GM19238 (cell line): ENCODE measurements around the gene PLEKHG7.
A peak's percentile ranks its signal among the peaks of the same experiment; 100 is the strongest.
"Not testable (repeated sequence)": the region's sequence is repeated elsewhere in the genome, so short reads cannot be mapped to it uniquely, and the experiment has no call there.

Experiments
- DNase-seq: peaks from one replicate; pipeline ENCODE4 v3.0.0; 2011; ENCODE audit warnings: low spot score; ENCODE audit not compliant: insufficient read length

PLEKHG7 gene

DNA sequence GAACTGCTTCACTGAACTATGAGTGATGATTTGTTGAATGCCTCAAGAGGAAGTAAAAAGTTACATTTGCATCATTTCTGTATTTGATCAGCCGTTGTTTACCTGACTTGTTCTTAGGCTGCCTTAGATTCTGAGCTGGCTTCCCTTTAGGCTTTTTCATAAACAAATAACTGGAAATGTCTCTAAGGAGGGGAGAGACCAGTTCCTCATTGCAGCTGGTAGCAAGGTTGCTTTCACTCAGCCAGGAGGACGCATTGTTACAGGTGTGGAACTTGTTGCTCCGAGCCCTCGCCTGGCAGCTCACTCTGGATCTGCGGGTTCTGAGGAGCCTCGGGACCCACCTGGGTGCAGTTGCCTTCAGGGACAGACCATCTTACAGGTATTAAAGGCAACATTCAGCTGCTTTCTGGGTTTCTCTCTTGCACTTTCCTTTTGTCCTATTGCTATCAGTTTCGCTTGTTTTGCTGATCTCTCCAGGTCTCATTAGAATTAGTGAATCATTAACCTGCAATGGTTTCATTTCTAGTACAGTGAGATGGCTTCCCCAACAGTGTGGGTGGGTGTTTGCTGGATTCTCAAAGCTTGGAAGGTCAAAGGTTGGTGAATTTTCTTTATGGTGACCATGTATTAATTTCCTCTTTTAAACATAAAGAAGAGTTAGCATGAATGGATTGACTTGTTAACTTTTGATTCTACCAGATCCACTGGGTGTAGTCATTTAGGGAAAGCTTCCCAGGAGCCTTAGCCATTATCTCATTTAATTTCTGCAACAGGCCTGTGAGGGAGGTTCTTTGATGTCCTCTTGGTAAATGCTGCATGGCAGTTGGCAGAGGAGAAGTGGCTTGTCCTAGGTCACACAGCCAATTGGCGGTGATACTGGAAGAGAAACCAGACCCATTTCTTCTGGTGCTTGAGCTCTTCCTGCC lies at the start of gene PLEKHG7:
Gene PLEKHG7 (plus strand): TSS at position 236 of the 926 bp plus-strand sequence. CDS start 3,643 bp downstream, outside the sequence.
- DNase-seq = peak; percentile 70

DNA sequence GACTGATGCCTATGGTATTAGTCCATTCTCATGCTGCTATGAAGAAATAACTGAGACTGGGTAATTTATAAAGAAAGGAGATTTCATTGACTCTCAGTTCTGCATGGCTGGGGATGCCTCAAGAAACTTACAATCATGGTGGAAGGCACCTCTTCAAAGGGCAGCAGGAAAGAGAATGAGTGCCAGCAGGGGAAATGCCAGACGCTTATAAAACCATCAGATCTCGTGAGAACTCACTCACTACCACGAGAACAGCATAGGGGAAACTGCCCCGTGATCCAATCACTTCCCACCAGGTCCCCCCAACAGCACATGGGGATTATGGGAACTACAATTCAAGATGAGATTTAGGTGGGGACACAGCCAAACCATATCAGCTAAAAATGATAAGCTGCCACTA lies 48.5 kb upstream of the PLEKHG7 start:
- DNase-seq = not testable (repeated sequence)

GRCh38 chr12:92654929-92655328 lies 47.9 kb upstream of the PLEKHG7 start:
- no peak for DNase-seq

DNA sequence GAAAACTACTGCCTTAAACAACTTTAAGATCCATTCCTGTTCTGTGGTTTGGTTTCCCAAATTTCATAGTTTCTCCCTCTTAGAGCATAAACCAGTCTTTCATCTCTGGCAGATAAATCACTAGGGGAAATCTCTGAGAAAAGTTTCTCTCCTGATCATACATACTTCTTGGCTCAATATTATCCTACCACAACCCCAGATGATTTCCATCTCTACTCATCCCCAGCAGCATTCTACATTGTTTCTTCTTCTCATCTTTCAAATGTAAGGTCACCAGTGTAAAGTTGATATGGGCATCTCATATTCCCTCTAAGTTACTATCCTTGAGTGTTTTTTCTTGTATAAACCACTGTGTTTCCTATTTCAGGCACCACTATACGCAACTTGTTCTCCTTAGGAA lies 45.9 kb upstream of the PLEKHG7 start:
- DNase-seq = no peak

DNA sequence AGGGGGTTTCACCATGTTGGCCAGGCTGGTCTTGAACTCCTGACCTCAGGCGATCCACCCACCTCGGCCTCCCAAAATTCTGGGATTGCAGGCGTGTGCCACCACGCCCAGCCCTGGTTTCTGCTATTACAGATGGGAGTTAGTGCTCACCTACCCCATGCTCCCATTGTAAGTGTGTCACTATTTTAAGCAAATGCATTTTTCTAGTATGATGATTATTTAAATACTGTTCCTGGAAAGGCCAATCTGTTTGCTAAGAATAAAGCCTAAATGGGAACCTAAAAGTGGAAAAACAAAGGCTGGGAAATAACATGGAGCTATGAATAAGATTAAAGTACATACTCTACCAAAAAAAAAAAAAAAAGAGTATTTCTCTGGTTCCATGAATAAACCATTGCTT lies 45.0 kb upstream of the PLEKHG7 start:
- no peak for DNase-seq

- DNase-seq = no peak
Measured at GRCh38 chr12:92658611-92659010, 44.2 kb upstream of the PLEKHG7 start.

GRCh38 chr12:92661269-92661668 lies 41.5 kb upstream of the PLEKHG7 start:
- no peak for DNase-seq

GRCh38 chr12:92665496-92665895 lies 37.3 kb upstream of the PLEKHG7 start:
- DNase-seq = no peak

DNA sequence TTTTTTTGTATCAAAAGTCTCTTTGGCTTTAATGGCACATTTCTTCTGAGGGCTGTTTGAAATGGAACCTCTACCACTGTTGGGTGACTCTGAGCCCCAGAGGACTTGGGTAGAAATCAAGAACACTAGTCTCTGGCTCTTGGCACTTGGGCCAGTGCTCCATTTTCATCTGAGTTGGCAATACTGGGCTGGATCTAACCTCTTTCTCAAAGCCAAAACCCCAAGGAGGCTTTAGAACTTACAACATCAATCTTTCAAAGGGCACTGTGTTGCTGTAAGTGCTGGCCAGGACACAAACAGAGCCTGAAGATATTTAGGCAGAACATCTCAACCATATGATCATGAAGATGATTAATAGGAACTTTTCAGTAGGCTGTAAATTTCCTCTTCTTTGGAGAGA lies 34.0 kb upstream of the PLEKHG7 start:
- DNase-seq = no peak

DNA sequence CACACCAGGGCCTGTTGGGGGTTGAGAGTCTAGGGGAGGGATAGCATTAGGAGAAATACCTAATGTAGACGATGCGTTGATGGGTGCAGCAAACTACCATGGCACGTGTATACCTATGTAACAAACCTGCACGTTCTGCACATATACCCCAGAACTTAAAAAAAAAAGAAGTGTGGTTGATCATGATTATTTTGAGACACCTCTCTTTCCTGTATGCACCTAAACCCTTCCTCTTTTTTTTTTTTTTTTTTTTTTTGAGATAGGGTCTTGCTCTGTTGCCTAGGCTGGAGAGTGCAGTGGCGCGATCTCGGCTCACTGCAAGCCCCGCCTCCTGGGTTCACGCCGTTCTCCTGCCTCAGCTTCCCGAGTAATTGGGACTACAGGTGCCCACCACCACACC lies 31.3 kb upstream of the PLEKHG7 start:
- not testable (repeated sequence) for DNase-seq

DNA sequence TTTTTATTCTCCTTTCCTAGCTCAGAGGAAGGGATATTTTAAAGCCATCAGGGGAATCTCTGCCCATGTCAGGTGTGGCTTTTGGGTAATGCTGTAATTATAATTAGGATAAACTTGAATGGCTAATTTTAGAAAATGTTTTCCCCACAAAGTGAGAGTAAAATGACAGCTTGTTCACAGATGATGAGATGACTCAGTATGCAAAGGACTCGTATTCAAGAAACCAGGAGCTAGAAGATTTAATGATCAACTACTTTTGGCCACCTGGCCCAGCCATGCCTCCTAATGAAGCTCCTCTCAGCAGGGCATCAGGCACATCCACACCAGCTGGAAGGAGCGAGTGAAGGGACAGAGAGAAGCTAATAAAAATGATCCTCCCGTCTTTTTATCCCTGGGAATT lies 29.0 kb upstream of the PLEKHG7 start:
- peak; percentile 17 for DNase-seq

DNA sequence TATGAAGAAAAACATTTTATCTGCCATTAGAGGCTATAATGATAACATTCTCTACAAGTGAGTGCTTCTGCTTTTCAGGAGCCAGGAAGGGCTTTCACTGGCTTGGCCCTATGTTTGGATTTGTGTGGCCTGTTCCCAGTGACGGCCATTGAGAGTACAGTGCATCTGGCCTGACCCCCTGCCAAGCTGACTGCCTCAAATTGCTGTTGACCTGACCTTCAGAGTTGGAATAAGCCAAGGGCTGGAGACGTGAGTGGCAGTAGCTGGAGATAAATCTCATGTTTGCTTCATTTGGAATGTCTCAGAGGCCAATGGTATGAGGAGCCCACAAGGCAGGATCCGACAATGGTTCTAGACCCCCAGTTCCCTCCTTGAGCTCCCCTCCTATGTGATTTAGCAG lies 28.3 kb upstream of the PLEKHG7 start:
- no peak for DNase-seq

DNA sequence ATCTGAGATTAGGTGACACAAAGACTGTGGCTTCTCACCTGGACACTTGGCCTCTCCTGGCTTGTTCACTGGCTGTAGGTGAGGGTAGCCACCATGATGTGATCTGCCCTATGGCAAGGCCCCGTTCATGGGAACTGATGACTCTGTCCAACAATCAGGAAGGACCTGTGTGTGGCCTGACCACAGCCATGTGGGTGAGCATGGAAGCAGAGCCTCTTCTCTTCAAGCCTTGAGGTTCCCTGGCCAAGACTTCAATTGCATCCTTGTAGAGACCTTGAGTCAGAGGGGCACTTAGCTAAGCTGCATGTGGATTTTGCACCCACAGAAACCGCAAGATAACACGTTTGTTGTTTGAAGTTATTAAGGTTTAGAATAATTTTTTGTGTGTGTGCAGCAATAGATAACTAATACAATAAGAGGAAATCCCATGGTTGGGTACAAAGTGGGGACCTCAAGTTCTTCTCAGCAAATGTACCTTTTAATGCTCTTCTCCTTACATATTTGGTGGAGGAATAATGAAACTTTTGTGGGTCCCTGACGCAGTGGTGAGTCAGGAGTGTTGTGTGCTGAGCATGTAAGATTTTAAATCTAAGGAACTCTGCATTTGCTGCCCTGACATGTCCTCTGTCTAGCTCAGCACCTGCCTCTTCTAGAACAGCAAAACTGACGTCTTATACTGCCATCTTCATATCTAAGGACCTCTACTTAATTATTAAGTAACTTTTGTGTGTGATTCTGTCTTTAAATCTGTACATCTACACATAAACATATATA lies 27.5 kb upstream of the PLEKHG7 start:
- DNase-seq = no peak

GRCh38 chr12:92676710-92677109 lies 26.1 kb upstream of the PLEKHG7 start:
- no peak for DNase-seq

DNA sequence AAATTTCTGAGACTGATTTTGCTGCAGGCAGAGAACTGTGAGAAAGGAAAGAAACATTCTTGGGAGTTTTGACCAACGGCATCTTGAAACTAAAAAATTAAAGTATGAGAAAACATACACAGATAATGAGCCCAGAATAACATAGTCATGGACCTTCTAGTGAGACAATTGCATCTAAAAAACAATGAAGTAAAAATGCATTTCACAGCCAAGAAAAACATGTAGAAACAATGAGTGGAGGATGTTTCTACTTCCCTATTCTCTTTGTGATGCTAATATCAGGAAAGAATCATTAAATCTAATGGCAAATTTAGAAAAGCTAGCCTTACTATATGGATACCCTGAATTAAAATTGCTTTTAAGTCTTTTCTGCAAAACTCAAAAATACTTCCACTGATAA lies 12.2 kb upstream of the PLEKHG7 start:
- DNase-seq = no peak

DNA sequence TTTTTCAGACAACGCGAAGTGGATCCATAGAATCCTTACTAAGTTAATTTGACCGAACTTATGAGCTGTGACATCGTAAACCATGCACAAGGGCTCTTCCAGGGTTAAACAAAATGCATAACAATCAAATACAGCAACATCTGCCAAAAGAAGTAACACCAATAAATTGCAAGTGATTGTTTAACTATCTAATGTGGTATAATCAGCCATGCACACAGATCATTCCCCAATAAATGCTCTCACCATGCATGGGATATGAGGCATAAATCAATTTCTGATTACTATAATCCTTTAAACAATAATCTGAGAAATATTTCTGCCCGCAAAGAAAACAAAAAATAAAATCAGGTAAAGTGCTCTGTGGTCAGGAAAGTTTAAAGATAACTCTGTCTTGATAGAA lies 7.7 kb upstream of the PLEKHG7 start:
- no peak for DNase-seq

DNA sequence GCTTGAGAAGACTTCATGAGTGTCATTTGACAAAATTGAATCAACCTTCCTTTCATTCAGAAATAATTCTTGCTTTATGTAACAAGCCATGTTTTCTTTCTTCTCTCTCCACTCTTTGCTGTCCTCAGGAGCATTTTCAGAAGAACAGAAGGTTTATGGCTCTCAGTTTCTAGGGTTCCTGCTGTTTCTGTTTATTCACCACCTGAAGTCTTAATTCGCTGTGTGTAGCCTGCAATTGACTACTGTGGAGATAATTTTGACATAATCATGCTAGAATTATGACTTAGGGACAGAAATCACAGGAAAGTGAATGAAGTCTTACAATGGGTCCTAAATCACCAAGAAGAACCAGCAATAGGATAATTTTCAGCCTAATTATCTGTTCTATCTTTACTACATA lies 7.2 kb upstream of the PLEKHG7 start:
- no peak for DNase-seq

- DNase-seq = no peak
Measured at GRCh38 chr12:92696216-92696615, 6.6 kb upstream of the PLEKHG7 start.

DNA sequence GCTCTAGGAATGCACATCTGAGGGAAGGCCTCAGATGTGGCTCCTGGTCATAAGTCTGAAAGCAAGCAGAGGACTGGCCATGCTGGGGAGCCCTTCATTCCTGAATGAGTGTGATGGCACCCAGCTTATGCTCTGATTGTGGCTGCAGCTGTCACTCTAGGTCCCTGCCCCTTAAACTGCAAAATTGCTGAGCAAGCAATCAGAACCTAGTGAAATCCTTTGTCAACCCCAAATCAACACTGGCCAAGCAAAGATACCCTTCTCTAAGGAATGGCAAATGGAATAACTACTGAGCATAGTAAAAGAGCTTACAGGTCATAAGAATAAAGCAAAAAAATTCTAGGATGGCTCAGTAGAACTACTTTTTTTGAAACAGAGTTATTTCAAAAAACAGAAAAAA lies 4.3 kb upstream of the PLEKHG7 start:
- DNase-seq = no peak

GRCh38 chr12:92701441-92701840 lies 1.3 kb upstream of the PLEKHG7 start:
- no peak for DNase-seq

DNA sequence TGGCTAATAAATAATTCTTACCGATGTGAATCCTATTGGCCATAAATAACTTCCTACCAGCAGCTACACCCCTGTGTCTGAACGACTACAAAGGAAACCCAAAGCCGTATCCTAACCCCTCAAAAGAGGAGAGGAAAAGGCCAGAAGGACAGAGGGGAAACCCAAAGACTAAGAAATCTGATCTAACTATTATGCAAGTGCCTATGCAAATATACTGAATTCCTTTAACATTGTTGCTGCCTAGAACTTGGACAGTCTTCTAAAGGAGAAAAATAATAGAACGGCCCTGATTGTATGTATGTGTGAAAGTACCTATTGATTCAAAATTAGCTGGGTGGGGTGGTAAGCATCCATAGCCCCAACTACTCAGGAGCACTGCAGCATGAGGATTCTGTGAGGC lies 997 bp downstream of the PLEKHG7 start:
- no peak for DNase-seq

GRCh38 chr12:92706594-92706993 lies 3.8 kb downstream of the PLEKHG7 start:
- DNase-seq = no peak

GRCh38 chr12:92707926-92708325 lies 5.1 kb downstream of the PLEKHG7 start:
- no peak for DNase-seq
